Activated CD8-positive, alpha-beta memory T cell treated with anti-CD3 and anti-CD28 coated beads, Interleukin-2, amount 50 U/mL, for 1 hour (primary cell): Measurements from ENCODE around the gene KCNJ15.
"Not testable (repeated sequence)": the region's sequence is repeated elsewhere in the genome, so short reads cannot be mapped to it uniquely, and the experiment has no call there.

Source experiments
- DNase-seq: peaks from one replicate; pipeline ENCODE4 v3.0.0-alpha.2; 2020; ENCODE audit errors: extremely low read depth

The KCNJ15 gene

GRCh38 chr21:38256599-38257302, at the start of gene KCNJ15:
KCNJ15 (plus strand) TSS chr21:38256991; CDS start chr21:38299262, 42,271 bp downstream.
- DNase-seq, result no peak

- no peak for DNase-seq
Measured at GRCh38 chr21:38208118-38208517, 48.7 kb upstream of the KCNJ15 start.

GRCh38 chr21:38211321-38211720, 45.5 kb upstream of the KCNJ15 start:
- DNase-seq, result no peak

GRCh38 chr21:38212706-38213105, 44.1 kb upstream of the KCNJ15 start:
- DNase-seq, result no peak

GRCh38 chr21:38219049-38219628, 37.7 kb upstream of the KCNJ15 start:
- no peak for DNase-seq

GRCh38 chr21:38220270-38220737, 36.5 kb upstream of the KCNJ15 start:
- DNase-seq, result no peak

GRCh38 chr21:38221594-38221993, 35.2 kb upstream of the KCNJ15 start:
- DNase-seq, result no peak

GRCh38 chr21:38223893-38224540, 32.8 kb upstream of the KCNJ15 start:
- DNase-seq, result no peak

- no peak for DNase-seq
Measured at GRCh38 chr21:38227401-38227800, 29.4 kb upstream of the KCNJ15 start.

- no peak for DNase-seq
Measured at GRCh38 chr21:38228115-38228514, 28.7 kb upstream of the KCNJ15 start.

- DNase-seq, result no peak
Measured at GRCh38 chr21:38228537-38228936, 28.3 kb upstream of the KCNJ15 start.

GRCh38 chr21:38229260-38229877, 27.4 kb upstream of the KCNJ15 start:
- no peak for DNase-seq

GRCh38 chr21:38234395-38235142, 22.2 kb upstream of the KCNJ15 start:
- DNase-seq, result no peak

- DNase-seq, result not testable (repeated sequence)
Measured at GRCh38 chr21:38235251-38235650, 21.5 kb upstream of the KCNJ15 start.

- no peak for DNase-seq
Measured at GRCh38 chr21:38236232-38236631, 20.6 kb upstream of the KCNJ15 start.

GRCh38 chr21:38239672-38240071, 17.1 kb upstream of the KCNJ15 start:
- no peak for DNase-seq

GRCh38 chr21:38240129-38240528, 16.7 kb upstream of the KCNJ15 start:
- DNase-seq, result no peak

- DNase-seq, result no peak
Measured at GRCh38 chr21:38241029-38241740, 15.6 kb upstream of the KCNJ15 start.

GRCh38 chr21:38242061-38242460, 14.7 kb upstream of the KCNJ15 start:
- DNase-seq, result no peak

GRCh38 chr21:38243732-38244406, 12.9 kb upstream of the KCNJ15 start:
- DNase-seq, result no peak

- no peak for DNase-seq
Measured at GRCh38 chr21:38244407-38244787, 12.4 kb upstream of the KCNJ15 start.
